Neural crest cell (in vitro differentiated cells): ENCODE data around the gene IFT43. TPM values are rescaled to one million over a fixed set of nuclear protein-coding genes. Genes with fewer than 3 reads are reported as not detected.
A peak's percentile ranks its signal among the peaks of the same experiment; 100 is the strongest.

Experiments
- DNase-seq: peaks from one replicate; pipeline ENCODE4 v3.0.0; 2021; ENCODE audit warnings: low read depth, mixed read lengths, low spot score
- H3K27ac Mint-ChIP-seq: one replicate; pipeline ENCODE4 v1.8.0; 2021; ENCODE audit warnings: mild to moderate bottlenecking, mixed read lengths; ENCODE audit not compliant: unreplicated experiment
- H3K27me3 Mint-ChIP-seq: 2 replicates; pipeline ENCODE4 v1.8.0; 2021; ENCODE audit warnings: low read depth, mild to moderate bottlenecking, mixed read lengths
- H3K36me3 Mint-ChIP-seq: 2 replicates; pipeline ENCODE4 v1.8.0; 2021; ENCODE audit warnings: low read depth, mild to moderate bottlenecking, mixed read lengths
- H3K4me1 Mint-ChIP-seq: 2 replicates; pipeline ENCODE4 v1.8.0; 2021; ENCODE audit warnings: mixed read lengths
- H3K4me3 Mint-ChIP-seq: one replicate; pipeline ENCODE4 v1.8.0; 2021; ENCODE audit warnings: mild to moderate bottlenecking, mixed read lengths
- H3K9me3 Mint-ChIP-seq: 2 replicates; pipeline ENCODE4 v1.8.0; 2021; ENCODE audit warnings: mixed read lengths
- CTCF ChIP-seq: fragments of 200-600 bp; sonication (generic); conservative IDR thresholded peaks from 2 replicates; pipeline ENCODE4 v1.5.0; 2021; ENCODE audit warnings: antibody characterized with exemption, mild to moderate bottlenecking
- total RNA-seq: library from RNA; stranded (reverse); gene quantifications from 2 replicates; pipeline ENCODE4 v1.2.1, GENCODE V29; 2021

IFT43 gene
- total RNA-seq, 1 donor from 2014 or later, result 34.1 TPM

GRCh38 chr14:75986439-75986765 is 839 bp downstream of the IFT43 start:
- no peaks in the 10 kb centered on the region for H3K36me3 Mint-ChIP-seq
- H3K27ac Mint-ChIP-seq, result no peak overlapping the region
- no peak for TF ChIP-seq CTCF
- H3K27me3 Mint-ChIP-seq, result peaks cover 20% of the 10 kb centered on the region
- H3K9me3 Mint-ChIP-seq, result no peaks in the 10 kb centered on the region
- peaks cover 23% of the 10 kb centered on the region for H3K4me1 Mint-ChIP-seq
- DNase-seq, result no peak
- peak overlapping the region; percentile 88 for H3K4me3 Mint-ChIP-seq

DNA sequence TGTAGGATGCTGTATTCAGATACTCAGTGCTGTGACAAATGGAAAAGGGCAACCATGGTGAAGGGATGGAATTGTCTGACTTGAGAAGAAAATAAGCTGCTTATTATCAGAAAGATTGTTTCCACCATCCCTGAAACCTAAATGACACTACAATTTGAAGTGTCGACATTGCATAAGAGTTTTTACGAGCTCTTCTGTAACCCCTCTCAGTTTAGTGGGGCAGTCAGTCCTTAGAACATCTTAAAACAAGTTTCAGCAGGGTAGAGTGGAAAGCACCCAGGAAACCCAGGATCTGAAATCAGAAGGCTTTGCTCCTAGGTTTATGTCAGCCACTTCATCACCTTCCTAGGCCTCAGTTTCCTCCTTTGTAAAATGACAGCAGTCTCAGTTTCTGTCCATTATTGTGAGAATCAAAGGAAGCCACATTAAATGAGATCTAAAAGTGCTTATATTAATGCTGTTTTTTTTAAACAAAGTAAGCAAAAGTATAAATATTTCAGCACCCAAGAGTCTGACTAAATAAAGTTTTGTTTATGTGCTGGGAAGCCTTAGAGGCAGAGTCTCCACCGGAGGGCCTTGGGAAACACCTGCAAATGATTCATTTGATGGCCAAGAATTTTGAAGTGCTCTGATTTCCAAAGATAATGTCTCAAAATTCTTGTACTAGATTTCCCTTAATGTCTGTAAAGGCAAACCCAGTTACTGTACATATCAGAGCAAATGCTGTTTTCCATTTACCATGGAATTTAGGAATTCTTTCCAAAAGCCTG is 1.8 kb downstream of the IFT43 start:
- peaks cover 16% of the 10 kb centered on the region for H3K4me1 Mint-ChIP-seq
- DNase-seq, result no peak
- TF ChIP-seq CTCF, result no peak
- peaks cover 19% of the 10 kb centered on the region for H3K27me3 Mint-ChIP-seq
- no peak overlapping the region for H3K27ac Mint-ChIP-seq
- no peaks in the 10 kb centered on the region for H3K9me3 Mint-ChIP-seq
- H3K36me3 Mint-ChIP-seq, result no peaks in the 10 kb centered on the region
- H3K4me3 Mint-ChIP-seq, result peak overlapping the region; percentile 88

- Mint-ChIP-seq H3K36me3 (no peaks in the 10 kb centered on the region), H3K27ac (no peak overlapping the region), H3K9me3 (no peaks in the 10 kb centered on the region), H3K4me3 (no peak overlapping the region), H3K27me3 (peaks cover 2% of the 10 kb centered on the region), H3K4me1 (peaks cover 13% of the 10 kb centered on the region)
- no peak for DNase-seq
- TF ChIP-seq CTCF, result no peak
These were observed 3.6 kb downstream of the IFT43 start for GRCh38 chr14:75989134-75989533.

DNA sequence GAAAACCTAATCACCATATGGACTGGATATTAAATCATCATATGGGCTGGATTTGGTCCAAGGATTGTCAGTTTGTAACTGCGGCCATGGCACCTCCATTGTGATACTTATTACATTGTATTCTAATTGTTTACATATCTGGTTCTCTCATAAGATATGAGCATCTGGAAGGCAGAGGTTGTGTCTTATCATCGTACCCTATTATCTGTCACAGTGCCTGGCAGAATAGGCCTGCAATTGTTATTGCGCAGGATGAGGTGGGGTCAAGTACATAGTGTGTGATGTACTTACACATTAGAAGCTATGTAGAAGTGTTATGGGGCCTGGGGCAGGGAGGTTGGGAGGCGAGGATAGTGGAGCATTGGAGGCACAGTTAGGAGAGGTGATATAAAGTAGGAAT is 4.7 kb downstream of the IFT43 start:
- Mint-ChIP-seq H3K27me3 (no peaks in the 10 kb centered on the region), H3K4me3 (no peak overlapping the region), H3K27ac (no peak overlapping the region), H3K36me3 (peaks cover 3% of the 10 kb centered on the region), H3K4me1 (peaks cover 12% of the 10 kb centered on the region), H3K9me3 (no peaks in the 10 kb centered on the region)
- TF ChIP-seq CTCF, result no peak
- no peak for DNase-seq

- H3K27ac Mint-ChIP-seq, result no peak overlapping the region
- H3K36me3 Mint-ChIP-seq, result peaks cover 3% of the 10 kb centered on the region
- DNase-seq, result no peak
- no peaks in the 10 kb centered on the region for H3K27me3 Mint-ChIP-seq
- H3K9me3 Mint-ChIP-seq, result no peaks in the 10 kb centered on the region
- H3K4me3 Mint-ChIP-seq, result no peak overlapping the region
- peaks cover 1% of the 10 kb centered on the region for H3K4me1 Mint-ChIP-seq
- no peak for TF ChIP-seq CTCF
These were observed 6.2 kb downstream of the IFT43 start for GRCh38 chr14:75991753-75992152.
